Non-pigmented ciliary epithelial cell (primary cell): ENCODE measurements around the gene POLR3GL.
"Not testable (repeated sequence)": the region's sequence is repeated elsewhere in the genome, so short reads cannot be mapped to it uniquely, and the experiment has no call there.

ENCODE experiments used
- DNase-seq: peaks from one replicate; pipeline ENCODE4 v3.0.0-alpha.2; 2010; ENCODE audit warnings: low read depth

The POLR3GL gene

GRCh38 chr1:145964328-145965118 is at the start of gene POLR3GL, which contains the start of gene ANKRD34A:
TSS of gene POLR3GL (plus strand) at chr1:145964690. CDS start at chr1:145974866, 10,176 bp downstream.
TSS of gene ANKRD34A (minus strand) at chr1:145964575. CDS start at chr1:145961759, 2,816 bp downstream.
- DNase-seq: peak; percentile 80

- no peak for DNase-seq
Observed at GRCh38 chr1:145916745-145917144, 47.7 kb upstream of the POLR3GL start.

DNA sequence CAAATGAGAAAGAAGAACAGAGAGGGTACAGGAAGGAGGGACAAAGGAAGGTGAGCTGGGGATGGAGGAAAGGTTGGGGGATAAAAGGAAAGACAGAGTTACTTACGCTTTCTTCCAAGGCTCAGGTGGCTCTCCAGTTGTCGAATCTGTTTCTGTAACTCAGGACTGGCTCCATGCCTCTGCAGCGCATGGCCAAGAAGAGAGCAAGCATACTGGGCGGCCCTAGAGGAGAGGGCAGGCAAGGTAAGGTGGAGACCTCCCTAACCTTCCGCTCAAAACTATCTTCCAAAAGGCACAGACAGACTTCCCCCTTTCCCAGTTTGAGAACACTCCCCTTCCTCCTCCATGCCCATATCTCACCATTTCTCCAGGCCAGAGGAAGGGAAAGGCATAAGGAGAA is 46.9 kb upstream of the POLR3GL start:
- no peak for DNase-seq

DNA sequence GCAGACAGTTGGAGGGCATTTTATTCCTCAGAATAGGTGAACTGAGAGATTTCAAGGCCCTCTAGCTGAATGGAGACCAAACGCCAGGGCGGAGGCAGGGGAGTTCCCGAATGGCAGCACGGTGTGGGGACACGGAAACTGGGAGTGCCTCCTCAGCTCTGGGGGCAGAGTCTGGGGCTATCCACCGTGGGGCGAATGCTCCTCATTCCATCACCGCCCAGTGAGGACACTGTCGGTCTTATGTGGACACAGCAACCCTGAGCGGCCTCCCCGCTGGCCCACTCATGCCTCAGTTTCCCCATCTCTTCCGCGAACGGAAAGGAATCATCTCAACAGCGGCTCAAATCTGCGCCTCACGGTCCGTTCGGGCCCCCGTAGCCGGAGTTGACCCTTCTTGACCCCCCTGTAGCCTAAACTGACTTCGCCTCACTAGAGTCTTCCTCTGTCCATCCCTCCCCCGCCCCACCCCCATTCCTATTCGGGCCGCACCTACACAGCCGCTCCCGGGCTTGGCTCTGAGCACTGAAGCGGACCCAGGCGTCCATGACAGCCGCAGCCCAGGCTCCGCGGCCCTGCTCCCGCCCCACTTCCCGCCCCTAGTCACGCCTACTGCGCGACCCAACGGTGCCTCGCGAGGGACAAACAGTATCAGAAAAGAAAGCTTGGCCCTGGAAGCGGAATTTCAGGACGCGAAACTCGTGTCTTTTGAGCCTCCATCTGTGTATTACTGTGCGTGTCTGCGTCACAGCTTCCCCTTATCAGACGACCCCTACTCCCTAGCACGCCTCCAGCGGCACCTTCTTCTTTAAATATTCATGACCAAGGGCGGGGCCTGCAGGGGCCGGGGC is 46.1 kb upstream of the POLR3GL start, which contains the start of gene PEX11B:
Gene PEX11B (minus strand): TSS at position 574 of the 848 bp plus-strand sequence. CDS start 29 bp downstream, at position 545.
- DNase-seq: no peak

GRCh38 chr1:145918992-145919939 is 45.2 kb upstream of the POLR3GL start:
- no peak for DNase-seq

DNA sequence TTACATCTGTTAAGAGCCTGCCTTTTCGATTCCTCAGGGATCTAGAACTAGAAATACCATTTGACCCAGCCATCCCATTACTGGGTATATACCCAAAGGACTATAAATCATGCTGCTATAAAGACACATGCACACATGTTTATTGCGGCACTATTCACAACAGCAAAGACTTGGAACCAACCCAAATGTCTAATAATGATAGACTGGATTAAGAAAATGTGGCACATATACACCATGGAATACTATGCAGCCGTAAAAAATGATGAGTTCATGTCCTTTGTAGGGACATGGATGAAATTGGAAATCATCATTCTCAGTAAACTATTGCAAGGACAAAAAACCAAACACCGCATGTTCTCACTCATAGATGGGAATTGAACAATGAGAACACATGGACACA is 44.2 kb upstream of the POLR3GL start:
- DNase-seq: not testable (repeated sequence)

GRCh38 chr1:145922266-145922665 is 42.2 kb upstream of the POLR3GL start:
- no peak for DNase-seq

- no peak for DNase-seq
Observed at GRCh38 chr1:145926686-145927062, 37.8 kb upstream of the POLR3GL start.

DNA sequence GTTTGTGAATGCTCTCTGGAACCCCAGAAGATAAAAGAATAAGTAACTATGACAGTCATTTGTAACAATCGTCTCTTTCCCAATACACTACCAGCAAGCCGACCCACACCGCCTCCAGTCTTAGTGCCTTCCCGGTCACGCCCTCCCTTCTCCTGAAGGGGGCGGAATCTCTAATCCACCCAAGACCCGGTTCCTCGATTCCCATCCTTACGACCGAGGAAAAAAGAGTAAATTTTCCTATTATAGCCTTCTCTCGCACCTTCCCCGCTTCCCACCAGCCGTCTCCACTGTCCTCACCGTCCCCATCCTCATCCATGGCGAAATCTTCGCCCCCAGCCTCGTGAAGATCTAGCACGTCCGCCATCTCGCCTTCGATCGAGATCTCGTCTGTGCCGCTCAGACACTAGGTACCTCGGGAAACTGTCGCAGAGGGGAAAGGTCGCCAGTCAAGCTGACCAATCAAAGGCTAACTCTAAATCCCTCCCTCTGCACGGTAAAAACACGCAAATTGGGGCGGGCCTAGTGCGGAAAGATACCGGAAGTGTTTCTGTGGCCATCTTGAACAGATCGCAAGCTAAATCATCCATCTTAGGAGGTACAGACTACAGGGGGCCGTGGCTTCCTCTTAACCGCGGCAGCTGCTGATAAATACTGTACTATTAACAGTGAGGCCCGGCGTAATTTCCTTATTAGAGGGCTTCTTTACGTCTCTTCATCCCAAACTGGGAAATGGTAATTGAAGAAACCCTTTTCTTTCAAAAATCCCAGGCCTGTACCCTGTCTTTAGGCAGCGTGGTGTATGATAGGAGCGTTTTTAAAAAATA is 37.2 kb upstream of the POLR3GL start, which contains the start of gene RBM8A:
Gene RBM8A (minus strand): TSS at position 422 of the 824 bp plus-strand sequence. CDS start 58 bp downstream, at position 364.
- peak; percentile 97 for DNase-seq

- DNase-seq: no peak
Observed at GRCh38 chr1:145927916-145928643, 36.4 kb upstream of the POLR3GL start.

DNA sequence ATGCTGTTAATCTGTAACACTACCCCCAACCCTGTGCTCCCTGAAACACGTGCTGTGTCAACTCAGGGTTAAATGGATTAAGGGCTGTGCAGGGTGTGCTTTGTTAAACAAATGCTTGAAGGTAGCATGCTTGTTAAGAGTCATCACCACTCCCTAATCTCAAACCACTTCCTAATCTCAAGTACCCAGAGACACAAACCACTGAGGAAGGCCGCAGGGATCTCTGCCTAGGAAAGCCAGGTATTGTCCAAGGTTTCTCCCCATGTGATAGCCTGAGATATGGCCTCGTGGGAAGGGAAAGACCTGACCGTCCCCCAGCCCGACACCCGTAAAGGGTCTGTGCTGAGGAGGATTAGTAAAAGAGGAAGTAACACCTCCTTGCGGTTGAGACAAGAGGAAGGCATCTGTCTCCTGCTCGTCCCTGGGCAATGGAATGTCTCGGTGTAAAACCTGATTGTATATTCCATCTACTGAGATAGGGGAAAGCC is 31.9 kb upstream of the POLR3GL start:
- DNase-seq: not testable (repeated sequence)

DNA sequence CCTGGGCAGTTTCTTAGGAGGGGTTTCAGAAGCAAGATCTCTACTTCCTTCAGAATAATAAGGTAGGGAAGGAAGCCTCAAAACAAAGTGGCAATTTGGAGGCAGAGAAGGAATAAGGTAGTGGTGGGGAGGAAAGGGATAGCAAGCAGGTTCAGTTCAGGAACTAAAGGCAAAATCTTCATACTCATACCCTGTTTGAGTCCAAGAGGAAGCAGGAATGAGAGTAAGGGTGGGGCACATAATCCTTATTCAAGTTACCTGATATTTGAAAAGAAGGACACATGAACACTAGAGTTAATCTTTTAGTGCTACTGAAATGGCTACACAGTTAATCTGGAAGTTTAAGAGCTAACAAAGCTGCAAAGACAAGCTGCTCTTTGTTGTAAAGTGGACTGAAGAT is 28.8 kb upstream of the POLR3GL start:
- DNase-seq: no peak

GRCh38 chr1:145936247-145936646 is 28.2 kb upstream of the POLR3GL start:
- no peak for DNase-seq

- DNase-seq: no peak
Observed at GRCh38 chr1:145937436-145937835, 27.1 kb upstream of the POLR3GL start.

- no peak for DNase-seq
Observed at GRCh38 chr1:145942405-145942804, 22.1 kb upstream of the POLR3GL start.

DNA sequence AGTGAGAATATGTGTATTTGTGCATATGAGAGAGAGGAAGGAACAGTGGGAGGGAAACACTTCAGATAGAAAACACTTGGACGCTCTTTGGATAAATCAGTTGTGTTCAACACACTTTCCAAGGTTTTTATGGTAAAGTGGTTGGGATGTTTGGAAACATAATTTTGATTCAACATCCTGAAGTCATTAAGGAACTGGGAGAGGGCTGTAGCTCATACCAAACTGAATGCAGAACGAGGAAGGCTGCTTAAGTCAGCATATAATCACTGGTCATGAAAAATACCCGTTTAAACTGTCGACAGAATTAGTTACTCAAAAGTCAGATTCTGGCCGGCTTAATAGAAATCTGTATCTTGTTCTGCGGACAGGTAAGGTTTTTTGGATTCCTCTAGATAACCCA is 21.6 kb upstream of the POLR3GL start:
- no peak for DNase-seq

GRCh38 chr1:145944532-145944931 is 20.0 kb upstream of the POLR3GL start:
- no peak for DNase-seq

DNA sequence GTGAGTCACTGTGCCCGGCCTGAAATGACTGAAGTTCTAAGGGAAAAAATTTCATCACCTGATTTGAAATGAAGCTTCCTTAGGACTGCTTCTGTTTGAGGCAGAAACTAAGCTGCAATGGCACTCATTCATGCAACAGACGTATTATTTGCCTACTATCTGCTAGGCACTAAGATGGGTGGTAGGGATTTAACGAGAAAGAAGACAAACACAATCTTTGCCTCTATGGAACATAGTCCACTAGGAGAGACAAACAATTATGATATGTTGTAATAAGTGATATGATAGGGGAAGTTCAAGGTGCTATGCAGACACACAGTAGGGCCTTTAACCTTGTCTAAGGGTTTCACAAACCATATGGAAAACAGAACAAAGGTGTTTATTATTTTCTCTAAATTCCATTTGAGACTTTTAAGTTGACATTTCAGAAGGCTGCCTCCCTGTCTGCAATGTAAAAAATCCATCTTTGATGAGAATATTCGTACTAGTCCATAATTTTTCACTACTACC is 18.0 kb upstream of the POLR3GL start:
- no peak for DNase-seq

- DNase-seq: no peak
Observed at GRCh38 chr1:145947551-145947950, 16.9 kb upstream of the POLR3GL start.

DNA sequence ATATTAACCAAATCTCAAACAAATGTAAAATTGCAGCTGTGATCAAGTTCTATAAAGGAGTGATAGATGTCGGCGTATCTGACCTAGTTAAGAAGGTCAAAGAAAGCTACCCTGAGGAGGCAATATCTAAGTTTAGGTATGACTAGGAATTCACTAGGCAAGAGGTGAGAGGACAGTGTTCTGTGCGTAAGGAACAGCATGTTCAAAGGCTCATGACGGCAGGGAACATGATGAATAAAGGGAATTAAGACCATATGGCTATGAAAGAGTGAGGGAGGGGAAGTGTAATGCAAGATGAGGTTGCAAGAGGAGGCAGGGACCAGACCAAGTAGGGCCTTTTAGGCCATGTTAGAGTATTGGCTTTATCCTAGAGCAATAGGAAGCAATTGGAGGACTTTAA is 15.3 kb upstream of the POLR3GL start:
- DNase-seq: no peak
